ENCODE measurements around the gene ZNF444.

Gene ZNF444

GRCh38 chr19:56123266-56123891, 17.7 kb upstream of the ZNF444 start:
- no peak for DNase-seq

- DNase-seq: no peak
Observed at GRCh38 chr19:56124578-56124977, 16.5 kb upstream of the ZNF444 start.

- DNase-seq: no peak
Observed at GRCh38 chr19:56125806-56126590, 15.1 kb upstream of the ZNF444 start.

GRCh38 chr19:56126983-56127780, 13.9 kb upstream of the ZNF444 start:
- DNase-seq: no peak

- no peak for DNase-seq
Observed at GRCh38 chr19:56130006-56130405, 11.1 kb upstream of the ZNF444 start.

- no peak for DNase-seq
Observed at GRCh38 chr19:56131651-56132050, 9.4 kb upstream of the ZNF444 start.

- DNase-seq: no peak
Observed at GRCh38 chr19:56132316-56132822, 8.7 kb upstream of the ZNF444 start.

GRCh38 chr19:56133858-56134653, 7.0 kb upstream of the ZNF444 start:
- no peak for DNase-seq

GRCh38 chr19:56134654-56134921, 6.5 kb upstream of the ZNF444 start:
- no peak for DNase-seq

- DNase-seq: no peak
Observed at GRCh38 chr19:56136362-56136761, 4.7 kb upstream of the ZNF444 start.

- DNase-seq: no peak
Observed at GRCh38 chr19:56137405-56137804, 3.7 kb upstream of the ZNF444 start.

GRCh38 chr19:56138069-56138468, 3.0 kb upstream of the ZNF444 start:
- DNase-seq: no peak

GRCh38 chr19:56139847-56140582, 1.1 kb upstream of the ZNF444 start:
- no peak for DNase-seq

GRCh38 chr19:56141417-56141993, 418 bp downstream of the ZNF444 start:
- DNase-seq: no peak

GRCh38 chr19:56142087-56142787, 1.1 kb downstream of the ZNF444 start:
- no peak for DNase-seq

GRCh38 chr19:56142897-56143434, 1.9 kb downstream of the ZNF444 start:
- no peak for DNase-seq

GRCh38 chr19:56144376-56144775, 3.3 kb downstream of the ZNF444 start:
- no peak for DNase-seq

- DNase-seq: no peak
Observed at GRCh38 chr19:56144831-56145230, 3.7 kb downstream of the ZNF444 start.

- DNase-seq: no peak
Observed at GRCh38 chr19:56145698-56146097, 4.6 kb downstream of the ZNF444 start.

- DNase-seq: no peak
Observed at GRCh38 chr19:56146904-56147303, 5.8 kb downstream of the ZNF444 start.

- no peak for DNase-seq
Observed at GRCh38 chr19:56147307-56147706, 6.2 kb downstream of the ZNF444 start.

All from KG1 (cell line).